ENCODE results near the gene RASA3. TPM values are rescaled to one million over a fixed set of nuclear protein-coding genes. Genes with fewer than 3 reads are reported as not detected.

RASA3 gene
- total RNA-seq, 1 experiment from 2014 or later: 18.6 TPM

GRCh38 chr13:114010401-114011101, 121.9 kb downstream of the RASA3 start:
- no peaks in the 10 kb centered on the region for H3K9me3 ChIP-seq (ENCODE audit: control insufficient read depth in 1 of 2, insufficient read depth in 1 of 2, low read depth in 1 of 2, low read length in 2 of 2)
- no peak overlapping the region for H3K4me2 ChIP-seq (ENCODE audit: low read length)
- no peaks in the 10 kb centered on the region for H3K4me1 ChIP-seq (ENCODE audit: control insufficient read depth in 1 of 2, insufficient read depth in 2 of 2, low read length in 2 of 2)
- ChIA-PET POLR2A (interaction anchor here (0.9 kb wide), 1 partner anchor 672 kb away, joined by 3 read pairs; no protein-coding TSS in a partner anchor), CTCF (no interaction called here), RAD21 (ENCODE audit: low non-redundant PET in 1 of 2, low total read pairs in 2 of 2, uncharacterized antibody in 2 of 2, unreplicated experiment in 2 of 2) (no interaction called here)
- H4K20me1 ChIP-seq (ENCODE audit: insufficient read depth): no peaks in the 10 kb centered on the region
- no peak overlapping the region for H3K9ac ChIP-seq (ENCODE audit: low read length)
- no TSS peak for BruUV-seq (replicated peaks)
- no peaks in the 10 kb centered on the region for H3K79me2 ChIP-seq (ENCODE audit: insufficient read depth, low read length)
- no peak overlapping the region for H2AFZ ChIP-seq (ENCODE audit: low read depth, low read length, poor library complexity, severe bottlenecking)
- no peaks in the 10 kb centered on the region for H3K36me3 ChIP-seq (ENCODE audit: control insufficient read depth in 1 of 2, insufficient read depth in 2 of 2, low read length in 2 of 2)
- ATAC-seq: no peak; the same call in 1 of the 2 replicates
- no peak overlapping the region for H3K4me3 ChIP-seq (replicated peaks in 1 of 2; ENCODE audit: low read depth in 1 of 2, low read length in 2 of 2)
- H3K9me2 ChIP-seq (ENCODE audit: insufficient read depth): no peaks in the 10 kb centered on the region
- DNase-seq (ENCODE audit: low read depth, low spot score): no peak
- H3K27ac ChIP-seq (ENCODE audit: low read depth, low read length): no peak overlapping the region
- intact Hi-C loops (cut with micrococcal nuclease): no loop called here
- H3K27me3 ChIP-seq (ENCODE audit: insufficient read depth, low read length): no peaks in the 10 kb centered on the region
- TF ChIP-seq SP1 (IDR thresholded peaks at IDR 0.05; ENCODE audit: low read depth) (no peak), CBX3 (IDR thresholded peaks at IDR 0.05; ENCODE audit: low read depth) (no peak), REST (IDR thresholded peaks at IDR 0.05; ENCODE audit: low read depth) (no peak), ZNF274 (IDR thresholded peaks at IDR 0.05; ENCODE audit: low read depth, low read length) (no peak), POLR2AphosphoS5 (IDR thresholded peaks at IDR 0.05; ENCODE audit: low read depth, low read length) (no peak), EZH2 (IDR thresholded peaks at IDR 0.05) (no peak), POLR2A (IDR thresholded peaks at IDR 0.05; ENCODE audit: borderline replicate concordance, extremely low read depth, insufficient read depth, insufficient read length) (no peak), FOSL1 (IDR thresholded peaks at IDR 0.05; ENCODE audit: low read depth) (no peak), TCF7L2 (IDR thresholded peaks at IDR 0.05; ENCODE audit: borderline replicate concordance, extremely low read depth, insufficient read depth, insufficient read length) (no peak), CEBPB (IDR thresholded peaks at IDR 0.05; ENCODE audit: low read depth) (no peak), JUND (IDR thresholded peaks at IDR 0.05) (no peak), MAX (IDR thresholded peaks at IDR 0.05) (no peak), YY1 (IDR thresholded peaks at IDR 0.05; ENCODE audit: extremely low read depth, insufficient replicate concordance, low read depth, low read length) (no peak), CTCF (IDR thresholded peaks at IDR 0.05 in 2 of 3, conservative IDR thresholded peaks at IDR 0.05 in 1 of 3; ENCODE audit: borderline replicate concordance in 1 of 3, insufficient read depth in 1 of 3, low read depth in 2 of 3, low read length in 2 of 3) (no peak), ZFX (IDR thresholded peaks at IDR 0.05) (no peak), ELF1 (IDR thresholded peaks at IDR 0.05; ENCODE audit: borderline replicate concordance, low read depth) (no peak), SRF (IDR thresholded peaks at IDR 0.05; ENCODE audit: low read depth) (no peak), EZH2phosphoT487 (IDR thresholded peaks at IDR 0.05; ENCODE audit: borderline replicate concordance) (no peak)
- TF ChIP-seq, protein P1, sequence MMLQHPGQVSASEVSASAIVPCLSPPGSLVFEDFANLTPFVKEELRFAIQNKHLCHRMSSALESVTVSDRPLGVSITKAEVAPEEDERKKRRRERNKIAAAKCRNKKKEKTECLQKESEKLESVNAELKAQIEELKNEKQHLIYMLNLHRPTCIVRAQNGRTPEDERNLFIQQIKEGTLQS (IDR thresholded peaks at IDR 0.05): no peak
- TF ChIP-seq, protein P2, sequence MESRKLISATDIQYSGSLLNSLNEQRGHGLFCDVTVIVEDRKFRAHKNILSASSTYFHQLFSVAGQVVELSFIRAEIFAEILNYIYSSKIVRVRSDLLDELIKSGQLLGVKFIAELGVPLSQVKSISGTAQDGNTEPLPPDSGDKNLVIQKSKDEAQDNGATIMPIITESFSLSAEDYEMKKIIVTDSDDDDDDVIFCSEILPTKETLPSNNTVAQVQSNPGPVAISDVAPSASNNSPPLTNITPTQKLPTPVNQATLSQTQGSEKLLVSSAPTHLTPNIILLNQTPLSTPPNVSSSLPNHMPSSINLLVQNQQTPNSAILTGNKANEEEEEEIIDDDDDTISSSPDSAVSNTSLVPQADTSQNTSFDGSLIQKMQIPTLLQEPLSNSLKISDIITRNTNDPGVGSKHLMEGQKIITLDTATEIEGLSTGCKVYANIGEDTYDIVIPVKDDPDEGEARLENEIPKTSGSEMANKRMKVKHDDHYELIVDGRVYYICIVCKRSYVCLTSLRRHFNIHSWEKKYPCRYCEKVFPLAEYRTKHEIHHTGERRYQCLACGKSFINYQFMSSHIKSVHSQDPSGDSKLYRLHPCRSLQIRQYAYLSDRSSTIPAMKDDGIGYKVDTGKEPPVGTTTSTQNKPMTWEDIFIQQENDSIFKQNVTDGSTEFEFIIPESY (IDR thresholded peaks at IDR 0.05; ENCODE audit: extremely low read depth, insufficient replicate concordance, low read length): no peak

Measured in HCT116 (cell line).